ENCODE results near the gene PUM2. TPM values are rescaled to one million over a fixed set of nuclear protein-coding genes. Genes with fewer than 3 reads are reported as not detected.

The PUM2 gene
- total and polyA plus RNA-seq, 2 of the 8 experiments (the other 6 are each of a cell fraction or from before 2014, with no cell fraction given) = 46.6 to 114 TPM

DNA sequence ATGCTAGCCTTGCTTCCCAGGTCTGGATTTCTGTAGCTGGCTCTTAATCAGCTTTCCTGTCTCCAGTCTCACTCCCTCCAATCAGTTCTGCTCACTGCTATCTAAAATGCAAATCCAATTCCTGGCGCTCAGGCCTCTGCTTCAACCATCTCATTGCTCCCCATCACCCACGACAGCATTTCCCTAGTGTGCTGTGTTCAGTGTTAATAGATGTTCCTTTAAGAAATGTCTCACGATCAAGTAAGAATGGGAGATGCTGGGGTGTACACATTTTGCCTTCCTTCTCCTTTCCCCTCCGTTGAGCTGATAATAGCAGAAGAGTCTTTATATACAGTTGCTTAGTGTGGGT lies 1.6 kb upstream of the PUM2 start:
- H3K9me3 ChIP-seq (ENCODE audit: insufficient read depth in 2 of 2, low read depth in 1 of 2, low read length in 1 of 2) = no peaks in the 10 kb centered on the region
- H3K9ac ChIP-seq (replicated peaks in 1 of 4; ENCODE audit: extremely low read depth in 1 of 4, low read depth in 3 of 4, low read length in 3 of 4) = no peak overlapping the region

More for the DNA sequence above, 1.6 kb upstream of the PUM2 start:
- ChIA-PET CTCF (ENCODE audit: partially characterized antibody) (interaction anchor here (0.6 to 4.3 kb wide), 7 partner anchors 25 to 290 kb away, joined by 3 to 24 read pairs (median 3); no protein-coding TSS in a partner anchor), POLR2A (ENCODE audit: partially characterized antibody) (interaction anchor here (0.6 to 3.1 kb wide), 9 partner anchors 8 to 254 kb away, joined by 3 to 13 read pairs (median 3); partner anchors contain the start of genes RHOB and SDC1)
- no peak overlapping the region for H3K18ac ChIP-seq (ENCODE audit: extremely low read depth, low read length)
- H4K20me1 ChIP-seq (replicated peaks in 1 of 2; ENCODE audit: control insufficient read depth in 1 of 2, insufficient read depth in 2 of 2, low read length in 2 of 2) = peaks cover 2 to 9% of the 10 kb centered on the region in 2 experiments
- H3K23ac ChIP-seq (ENCODE audit: insufficient read length) = no peak overlapping the region
- H2AFZ ChIP-seq (ENCODE audit: low read length) = 0 out of 2 replicates have a peak overlapping the region, but pooled peaks have one; percentile 10
- TF ChIP-seq RFX5 (IDR thresholded peaks at IDR 0.05; ENCODE audit: borderline replicate concordance, low read depth, low read length) = no peak
- no peak for TF ChIP-seq SIX5 (IDR thresholded peaks at IDR 0.05; ENCODE audit: low read depth, low read length)
- no peak overlapping the region for H3K14ac ChIP-seq (ENCODE audit: insufficient read length)
- no peak overlapping the region for H4K91ac ChIP-seq (replicated peaks; ENCODE audit: insufficient read length, low read length)
- no peak overlapping the region for H2BK20ac ChIP-seq (ENCODE audit: low read length)
- no peak overlapping the region for H3K4ac ChIP-seq (replicated peaks; ENCODE audit: insufficient read length, low read depth, low read length)
- H3K4me1 ChIP-seq (replicated peaks in 1 of 4; ENCODE audit: control insufficient read depth in 3 of 4, insufficient read depth in 4 of 4, low read length in 3 of 4) = peaks cover 5 to 14% (median 11%) of the 10 kb centered on the region in 4 experiments
- no peak overlapping the region for H3K27ac ChIP-seq (ENCODE audit: low read depth, low read length)
- H3K56ac ChIP-seq (replicated peaks; ENCODE audit: insufficient read length, low read depth, low read length) = no peak overlapping the region
- no peak overlapping the region for H2BK120ac ChIP-seq (replicated peaks; ENCODE audit: low read depth, low read length)
- peak overlapping the region in 1 of 4 experiments; percentile 78; a peak in 2 of 8 replicates for H3K4me3 ChIP-seq (ENCODE audit: extremely low read depth in 1 of 4, insufficient read depth in 2 of 4, low read depth in 3 of 4, low read length in 4 of 4)
- no peak overlapping the region for H2AK5ac ChIP-seq (ENCODE audit: low read depth, low read length)
- H3K4me2 ChIP-seq (ENCODE audit: insufficient read depth in 1 of 2, low read depth in 2 of 2, low read length in 2 of 2) = peak overlapping the region; percentile 96; a peak in 3 of 4 replicates
- H3K36me3 ChIP-seq (ENCODE audit: control insufficient read depth in 2 of 4, insufficient read depth in 4 of 4, low read length in 3 of 4) = peaks cover 0 to 4% (median 0%) of the 10 kb centered on the region in 4 experiments; a peak in 1 of 8 replicates
- no peak overlapping the region for H4K5ac ChIP-seq (ENCODE audit: insufficient read length, low read depth, low read length)
- FAIRE-seq (no peak), DNase-seq (ENCODE audit: low read depth in 1 of 2, low spot score in 2 of 2) (no peak)
- peaks cover 8% of the 10 kb centered on the region for H3K23me2 ChIP-seq (ENCODE audit: low read depth, low read length)
- no peak overlapping the region for H4K8ac ChIP-seq (ENCODE audit: extremely low read depth, insufficient read depth, low read length)
- H2BK12ac ChIP-seq (ENCODE audit: low read depth, low read length) = no peak overlapping the region
- H3K79me2 ChIP-seq (ENCODE audit: control insufficient read depth in 1 of 2, insufficient read depth in 2 of 2, low read length in 2 of 2) = peaks cover 25 to 29% of the 10 kb centered on the region in 2 experiments
- H3K27me3 ChIP-seq (replicated peaks in 1 of 4; ENCODE audit: control insufficient read depth in 3 of 4, extremely low read depth in 1 of 4, insufficient read depth in 3 of 4, low read length in 3 of 4) = no peaks in the 10 kb centered on the region
- H2BK5ac ChIP-seq (ENCODE audit: low read depth, low read length) = no peak overlapping the region
- H2BK15ac ChIP-seq (ENCODE audit: low read length) = no peak overlapping the region
- no peaks in the 10 kb centered on the region; the same call in 1 of the 2 replicates for H3K79me1 ChIP-seq (ENCODE audit: low read depth, low read length)
- WGBS, 2 experiments (ENCODE audit: extremely low coverage in 1 of 2, insufficient coverage in 1 of 2, insufficient read length in 1 of 2, insufficient replicate concordance in 2 of 2, low coverage in 1 of 2, low lambda C conversion rate in 2 of 2, missing lambda C conversion rate in 1 of 2) = 65% methylated on average over 4 of the region's 4 CpGs; no CpG with 5 or more reads in 1 of the 2 experiments

All from H1 (cell line).